NCI-H2107 (cell line): ENCODE data around the gene CXCL5.

ENCODE experiments used
- DNase-seq: peaks from one replicate; lab custom pipeline; 2025; lab: John Stamatoyannopoulos, UW

The CXCL5 gene

GRCh38 chr4:73998040-73999011 is at the start of gene CXCL5:
CXCL5 (minus strand) TSS chr4:73998677; CDS start chr4:73998581, 96 bp downstream.
- DNase-seq: no peak

GRCh38 chr4:74047152-74047551 is 48.7 kb upstream of the CXCL5 start:
- no peak for DNase-seq

GRCh38 chr4:74045772-74046171 is 47.3 kb upstream of the CXCL5 start:
- DNase-seq: no peak

GRCh38 chr4:74045247-74045646 is 46.8 kb upstream of the CXCL5 start:
- DNase-seq: no peak

GRCh38 chr4:74044677-74045076 is 46.2 kb upstream of the CXCL5 start:
- DNase-seq: no peak

GRCh38 chr4:74042681-74043080 is 44.2 kb upstream of the CXCL5 start:
- no peak for DNase-seq

GRCh38 chr4:74041418-74041817 is 42.9 kb upstream of the CXCL5 start:
- DNase-seq: no peak

GRCh38 chr4:74039315-74039763 is 40.9 kb upstream of the CXCL5 start:
- no peak for DNase-seq

- DNase-seq: no peak
Measured at GRCh38 chr4:74038425-74039314, 40.2 kb upstream of the CXCL5 start, which contains the start of gene CXCL3. CXCL3 (minus strand) TSS chr4:74038689; CDS start chr4:74038611, 78 bp downstream.

GRCh38 chr4:74038086-74038424 is 39.6 kb upstream of the CXCL5 start:
- no peak for DNase-seq

GRCh38 chr4:74037076-74037955 is 38.8 kb upstream of the CXCL5 start:
- no peak for DNase-seq

- DNase-seq: no peak
Measured at GRCh38 chr4:74033739-74034138, 35.3 kb upstream of the CXCL5 start.

- no peak for DNase-seq
Measured at GRCh38 chr4:74032064-74032463, 33.6 kb upstream of the CXCL5 start.

GRCh38 chr4:74031576-74031975 is 33.1 kb upstream of the CXCL5 start:
- no peak for DNase-seq

- DNase-seq: no peak
Measured at GRCh38 chr4:74030285-74030684, 31.8 kb upstream of the CXCL5 start.

GRCh38 chr4:74028504-74028903 is 30.0 kb upstream of the CXCL5 start:
- no peak for DNase-seq

GRCh38 chr4:74023709-74024108 is 25.2 kb upstream of the CXCL5 start:
- no peak for DNase-seq

GRCh38 chr4:74021601-74022000 is 23.1 kb upstream of the CXCL5 start:
- no peak for DNase-seq

GRCh38 chr4:74018771-74019170 is 20.3 kb upstream of the CXCL5 start:
- DNase-seq: no peak

GRCh38 chr4:74018116-74018515 is 19.6 kb upstream of the CXCL5 start:
- no peak for DNase-seq

- DNase-seq: no peak
Measured at GRCh38 chr4:74016068-74016467, 17.6 kb upstream of the CXCL5 start.
